Measurements from ENCODE around the gene CEBPA. TPM values are rescaled to one million over a fixed set of nuclear protein-coding genes. Genes with fewer than 3 reads are reported as not detected.

CEBPA gene
- total RNA-seq, 1 experiment from 2014 or later = 3.2 TPM

GRCh38 chr19:33346665-33347064 is 44.3 kb upstream of the CEBPA start:
- Histone ChIP-seq H2BK20ac (ENCODE audit: low read depth, low read length, poor library complexity, severe bottlenecking) (no peak overlapping the region), H3T11ph (ENCODE audit: low read length) (no peak overlapping the region), H2BK120ac (ENCODE audit: low read depth, low read length, poor library complexity, severe bottlenecking) (no peak overlapping the region), H4K91ac (ENCODE audit: insufficient read length, low read depth, low read length) (no peak overlapping the region), H2BK15ac (ENCODE audit: low read depth, low read length) (no peak overlapping the region), H3K23me2 (ENCODE audit: insufficient read length, low read depth, low read length, poor library complexity, severe bottlenecking) (no peaks in the 10 kb centered on the region), H3K9me3 (ENCODE audit: control insufficient read depth, low read depth, low read length) (no peaks in the 10 kb centered on the region), H3K23ac (ENCODE audit: insufficient read length, low read depth, low read length) (no peak overlapping the region), H2BK12ac (ENCODE audit: insufficient read length, low read depth, low read length) (no peak overlapping the region), H3K4me2 (ENCODE audit: insufficient read depth, insufficient read length, low read length) (no peak overlapping the region), H4K20me1 (ENCODE audit: control insufficient read depth, insufficient read depth, insufficient read length) (no peaks in the 10 kb centered on the region), H4K5ac (ENCODE audit: insufficient read length, low read depth, low read length) (no peak overlapping the region), H3K4me1 (ENCODE audit: insufficient read depth, low read length) (no peaks in the 10 kb centered on the region), H4K8ac (replicated peaks; ENCODE audit: insufficient read length, low read depth, low read length) (no peak overlapping the region), H2AK5ac (ENCODE audit: insufficient read length, low read length) (no peak overlapping the region), H3K14ac (ENCODE audit: insufficient read depth, low read length) (no peak overlapping the region), H3K27me3 (ENCODE audit: insufficient read depth, low read length) (no peaks in the 10 kb centered on the region), H3K56ac (ENCODE audit: insufficient read length, low read depth, low read length) (no peak overlapping the region), H3K27ac (ENCODE audit: insufficient read length, low read depth, low read length) (no peak overlapping the region), H3K18ac (ENCODE audit: insufficient read length, low read depth, low read length) (no peak overlapping the region), H2BK5ac (ENCODE audit: insufficient read length, low read length) (no peak overlapping the region), H3K79me2 (ENCODE audit: insufficient read depth, low read length) (no peaks in the 10 kb centered on the region), H2AFZ (ENCODE audit: low read length) (no peak overlapping the region), H3K4ac (ENCODE audit: low read depth, low read length) (no peak overlapping the region), H3K79me1 (ENCODE audit: insufficient read depth, low read depth, low read length, poor library complexity, severe bottlenecking) (no peaks in the 10 kb centered on the region), H3K9ac (ENCODE audit: extremely low read depth, insufficient read length, low read length) (no peak overlapping the region)
- TF ChIP-seq CTCF (conservative IDR thresholded peaks at IDR 0.05) = no peak
- H3K27me3 Mint-ChIP-seq (ENCODE audit: low read depth) = peaks cover 29% of the 10 kb centered on the region
- no peak for DNase-seq
- H3K4me3 Mint-ChIP-seq = no peak overlapping the region
- H3K27ac Mint-ChIP-seq = no peak overlapping the region
- H3K9me3 Mint-ChIP-seq = no peaks in the 10 kb centered on the region
- H3K4me1 Mint-ChIP-seq = peaks cover 5 to 7% of the 10 kb centered on the region in 2 experiments
- H3K36me3 Mint-ChIP-seq (ENCODE audit: insufficient read depth in 1 of 3, low read depth in 3 of 3) = no peaks in the 10 kb centered on the region

Data from H9 (cell line).